ENCODE data around the gene AP1S2.

The AP1S2 gene

DNA sequence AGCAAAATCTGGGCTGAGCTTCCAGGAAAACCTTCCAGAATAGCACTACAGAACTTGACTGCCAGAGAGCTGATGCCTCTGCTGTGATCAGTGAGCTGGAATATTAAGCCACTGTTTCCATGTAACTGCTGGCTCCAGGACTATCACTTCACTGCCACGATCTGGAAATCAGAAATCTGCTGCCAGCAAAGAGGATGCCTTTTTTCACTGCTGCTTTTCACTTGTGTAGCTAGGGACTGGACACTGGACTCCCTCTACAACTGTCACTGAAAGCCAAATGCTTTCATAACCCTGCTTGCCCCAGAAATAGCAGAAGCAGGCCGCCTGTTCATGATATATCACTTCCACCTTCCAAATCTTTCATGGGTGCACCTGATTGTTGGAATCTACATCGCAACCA is 9.4 kb upstream of the AP1S2 start:
- Histone ChIP-seq H3K9ac (ENCODE audit: low read length) (no peak overlapping the region), H2AFZ (ENCODE audit: low read depth, low read length, severe bottlenecking) (no peak overlapping the region), H3K36me3 (ENCODE audit: low read length) (no peaks in the 10 kb centered on the region), H3K9me3 (ENCODE audit: insufficient read depth, low read length) (no peaks in the 10 kb centered on the region), H3K9me2 (replicated peaks; ENCODE audit: insufficient read depth, low read length) (no peaks in the 10 kb centered on the region), H3K27me3 (ENCODE audit: low read length) (no peaks in the 10 kb centered on the region), H3K4me2 (ENCODE audit: low read depth, low read length, poor library complexity, severe bottlenecking) (no peak overlapping the region), H4K20me1 (ENCODE audit: low read depth, low read length) (no peaks in the 10 kb centered on the region), H3F3A (ENCODE audit: insufficient read depth) (no peaks in the 10 kb centered on the region), H3K79me2 (ENCODE audit: insufficient read depth, low read length) (no peaks in the 10 kb centered on the region), H3K4me3 (ENCODE audit: insufficient read depth, low read length, poor library complexity, severe bottlenecking) (no peak overlapping the region), H3K27ac (ENCODE audit: low read depth, low read length) (no peak overlapping the region)
- TF ChIP-seq EZH2phosphoT487 (conservative IDR thresholded peaks at IDR 0.05; ENCODE audit: low read length): no peak
- TF ChIP-seq, protein P1, sequence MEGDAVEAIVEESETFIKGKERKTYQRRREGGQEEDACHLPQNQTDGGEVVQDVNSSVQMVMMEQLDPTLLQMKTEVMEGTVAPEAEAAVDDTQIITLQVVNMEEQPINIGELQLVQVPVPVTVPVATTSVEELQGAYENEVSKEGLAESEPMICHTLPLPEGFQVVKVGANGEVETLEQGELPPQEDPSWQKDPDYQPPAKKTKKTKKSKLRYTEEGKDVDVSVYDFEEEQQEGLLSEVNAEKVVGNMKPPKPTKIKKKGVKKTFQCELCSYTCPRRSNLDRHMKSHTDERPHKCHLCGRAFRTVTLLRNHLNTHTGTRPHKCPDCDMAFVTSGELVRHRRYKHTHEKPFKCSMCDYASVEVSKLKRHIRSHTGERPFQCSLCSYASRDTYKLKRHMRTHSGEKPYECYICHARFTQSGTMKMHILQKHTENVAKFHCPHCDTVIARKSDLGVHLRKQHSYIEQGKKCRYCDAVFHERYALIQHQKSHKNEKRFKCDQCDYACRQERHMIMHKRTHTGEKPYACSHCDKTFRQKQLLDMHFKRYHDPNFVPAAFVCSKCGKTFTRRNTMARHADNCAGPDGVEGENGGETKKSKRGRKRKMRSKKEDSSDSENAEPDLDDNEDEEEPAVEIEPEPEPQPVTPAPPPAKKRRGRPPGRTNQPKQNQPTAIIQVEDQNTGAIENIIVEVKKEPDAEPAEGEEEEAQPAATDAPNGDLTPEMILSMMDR (IDR thresholded peaks at IDR 0.05; ENCODE audit: insufficient read depth, low read length, poor library complexity, severe bottlenecking): no peak

DNA sequence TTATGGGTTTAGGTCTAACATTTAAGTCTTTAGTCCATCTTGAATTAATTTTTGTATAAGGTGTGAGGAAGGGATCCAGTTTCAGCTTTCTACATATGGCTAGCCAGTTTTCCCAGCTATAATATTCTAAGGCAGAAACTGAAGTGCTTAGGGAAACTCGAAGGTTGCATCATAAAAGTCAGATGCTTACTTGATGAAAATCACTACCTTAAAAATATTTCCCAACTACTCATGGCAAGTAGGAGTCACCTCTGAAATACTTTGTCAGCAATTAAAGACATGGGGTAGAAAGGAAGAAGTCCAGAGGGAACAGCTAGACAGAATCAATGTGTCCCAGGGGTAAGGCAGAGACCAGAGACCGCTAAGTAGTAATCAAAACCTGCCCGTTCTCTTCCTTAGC is 6.3 kb upstream of the AP1S2 start:
- H3K36me3 ChIP-seq (ENCODE audit: low read length): no peaks in the 10 kb centered on the region
- H3K27ac ChIP-seq (ENCODE audit: low read depth, low read length): no peak overlapping the region

DNA sequence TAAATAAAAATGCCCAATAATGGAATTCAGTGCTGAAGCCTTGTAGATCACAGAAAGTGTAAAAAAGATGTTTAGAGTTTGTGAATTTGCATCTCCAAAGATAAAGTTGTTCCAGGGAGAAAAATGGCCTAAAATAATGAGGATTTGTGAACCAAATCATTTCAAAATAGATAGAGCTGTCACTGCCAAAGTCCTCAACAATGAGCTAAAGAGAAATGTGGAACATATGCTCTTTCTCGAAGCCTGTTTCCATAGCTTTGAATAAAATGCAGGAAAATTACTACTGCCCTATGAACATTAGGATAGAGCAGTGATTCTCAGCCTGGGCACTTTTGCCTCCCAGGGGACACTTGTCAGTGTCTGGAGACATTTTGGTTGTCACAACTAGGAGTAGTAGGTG is 3.4 kb upstream of the AP1S2 start:
- Histone ChIP-seq H3K4me3 (ENCODE audit: insufficient read depth, low read length, poor library complexity, severe bottlenecking) (no peak overlapping the region), H3K9me3 (ENCODE audit: insufficient read depth, low read length) (no peaks in the 10 kb centered on the region), H3K4me2 (ENCODE audit: low read depth, low read length, poor library complexity, severe bottlenecking) (no peak overlapping the region), H3F3A (ENCODE audit: insufficient read depth) (peaks cover 15% of the 10 kb centered on the region), H3K27me3 (ENCODE audit: low read length) (no peaks in the 10 kb centered on the region), H3K9ac (ENCODE audit: low read length) (no peak overlapping the region), H3K36me3 (ENCODE audit: low read length) (no peaks in the 10 kb centered on the region), H3K27ac (ENCODE audit: low read depth, low read length) (no peak overlapping the region), H4K20me1 (ENCODE audit: low read depth, low read length) (no peaks in the 10 kb centered on the region), H3K9me2 (replicated peaks; ENCODE audit: insufficient read depth, low read length) (no peaks in the 10 kb centered on the region), H2AFZ (ENCODE audit: low read depth, low read length, severe bottlenecking) (no peak overlapping the region), H3K79me2 (ENCODE audit: insufficient read depth, low read length) (peaks cover 11% of the 10 kb centered on the region)
- TF ChIP-seq, protein P1 (IDR thresholded peaks at IDR 0.05; ENCODE audit: insufficient read depth, low read length, poor library complexity, severe bottlenecking): no peak
- no peak for TF ChIP-seq EZH2phosphoT487 (conservative IDR thresholded peaks at IDR 0.05; ENCODE audit: low read length)

More for the DNA sequence above, 6.3 kb upstream of the AP1S2 start:
- Histone ChIP-seq H3K9ac (ENCODE audit: low read length) (no peak overlapping the region), H3K27me3 (ENCODE audit: low read length) (no peaks in the 10 kb centered on the region), H3K9me3 (ENCODE audit: insufficient read depth, low read length) (no peaks in the 10 kb centered on the region), H3K9me2 (replicated peaks; ENCODE audit: insufficient read depth, low read length) (no peaks in the 10 kb centered on the region), H3K4me2 (ENCODE audit: low read depth, low read length, poor library complexity, severe bottlenecking) (no peak overlapping the region), H4K20me1 (ENCODE audit: low read depth, low read length) (no peaks in the 10 kb centered on the region), H2AFZ (ENCODE audit: low read depth, low read length, severe bottlenecking) (no peak overlapping the region), H3F3A (ENCODE audit: insufficient read depth) (peaks cover 5% of the 10 kb centered on the region; the same call in 1 of the 2 replicates), H3K4me3 (ENCODE audit: insufficient read depth, low read length, poor library complexity, severe bottlenecking) (no peak overlapping the region), H3K79me2 (ENCODE audit: insufficient read depth, low read length) (no peaks in the 10 kb centered on the region)
- TF ChIP-seq EZH2phosphoT487 (conservative IDR thresholded peaks at IDR 0.05; ENCODE audit: low read length): no peak
- TF ChIP-seq, protein P1 (IDR thresholded peaks at IDR 0.05; ENCODE audit: insufficient read depth, low read length, poor library complexity, severe bottlenecking): no peak
